DLD1 (cell line): ENCODE data around the gene CRIM1.

Experiments used
- in situ Hi-C: cut with HindIII; loops from 2 replicates; pipeline ENCODE4 v1.10.0; 2017; ENCODE audit warnings: low sequenced_read_pairs

CRIM1 gene

GRCh38 chr2:36597532-36598377, 242.2 kb downstream of the CRIM1 start, which contains the start of gene FEZ2:
FEZ2 (minus strand) TSS chr2:36598168; CDS start chr2:36598142, 26 bp downstream.
- in situ Hi-C loops: no loop called here
